NCI-H1436 treated with DMSO at 0.1 percent for 48 hours (cell line): ENCODE data around the gene OXLD1.

Experiments
- DNase-seq: peaks from one replicate; lab custom pipeline; 2025; lab: John Stamatoyannopoulos, UW

OXLD1 gene

GRCh38 chr17:81702934-81703746 lies 36.7 kb upstream of the OXLD1 start, which contains the start of gene MRPL12:
Gene MRPL12 (plus strand): TSS chr17:81703367. CDS start chr17:81703502, 135 bp downstream.
- peak; percentile 63 for DNase-seq

GRCh38 chr17:81701288-81702071 lies 35.1 kb upstream of the OXLD1 start:
- no peak for DNase-seq

GRCh38 chr17:81700353-81701287 lies 34.2 kb upstream of the OXLD1 start:
- DNase-seq = no peak

GRCh38 chr17:81697261-81698044 lies 31.0 kb upstream of the OXLD1 start:
- no peak for DNase-seq

GRCh38 chr17:81696218-81696941 lies 30.0 kb upstream of the OXLD1 start:
- DNase-seq = no peak

- no peak for DNase-seq
These were observed 29.4 kb upstream of the OXLD1 start for GRCh38 chr17:81695801-81696200.

- no peak for DNase-seq
These were observed 28.8 kb upstream of the OXLD1 start for GRCh38 chr17:81695211-81695610.

- no peak for DNase-seq
These were observed 28.4 kb upstream of the OXLD1 start for GRCh38 chr17:81694810-81695209.

- no peak for DNase-seq
These were observed 27.3 kb upstream of the OXLD1 start for GRCh38 chr17:81693509-81694210.

- DNase-seq = no peak
These were observed 25.2 kb upstream of the OXLD1 start for GRCh38 chr17:81691608-81692007.

- DNase-seq = no peak
These were observed 24.8 kb upstream of the OXLD1 start for GRCh38 chr17:81691196-81691595.

- DNase-seq = no peak
These were observed 24.1 kb upstream of the OXLD1 start for GRCh38 chr17:81690549-81690948.

- no peak for DNase-seq
These were observed 23.7 kb upstream of the OXLD1 start for GRCh38 chr17:81690066-81690465.

GRCh38 chr17:81688616-81689015 lies 22.2 kb upstream of the OXLD1 start:
- no peak for DNase-seq

- no peak for DNase-seq
These were observed 21.6 kb upstream of the OXLD1 start for GRCh38 chr17:81687770-81688541.

- no peak for DNase-seq
These were observed 20.2 kb upstream of the OXLD1 start for GRCh38 chr17:81686614-81687013.

GRCh38 chr17:81685108-81685507 lies 18.7 kb upstream of the OXLD1 start:
- DNase-seq = no peak

- no peak for DNase-seq
These were observed 18.1 kb upstream of the OXLD1 start for GRCh38 chr17:81684442-81684911.
